ENCODE results near the gene LENG9.
A peak's percentile ranks its signal among the peaks of the same experiment; 100 is the strongest.
"Not testable (repeated sequence)": the region's sequence is repeated elsewhere in the genome, so short reads cannot be mapped to it uniquely, and the experiment has no call there.

Gene LENG9

GRCh38 chr19:54463531-54464043 is at the start of gene LENG9:
Gene LENG9 (minus strand): TSS chr19:54463778. CDS start chr19:54463526, 252 bp downstream.
- DNase-seq (ENCODE audit: low spot score) = peak; percentile 78

DNA sequence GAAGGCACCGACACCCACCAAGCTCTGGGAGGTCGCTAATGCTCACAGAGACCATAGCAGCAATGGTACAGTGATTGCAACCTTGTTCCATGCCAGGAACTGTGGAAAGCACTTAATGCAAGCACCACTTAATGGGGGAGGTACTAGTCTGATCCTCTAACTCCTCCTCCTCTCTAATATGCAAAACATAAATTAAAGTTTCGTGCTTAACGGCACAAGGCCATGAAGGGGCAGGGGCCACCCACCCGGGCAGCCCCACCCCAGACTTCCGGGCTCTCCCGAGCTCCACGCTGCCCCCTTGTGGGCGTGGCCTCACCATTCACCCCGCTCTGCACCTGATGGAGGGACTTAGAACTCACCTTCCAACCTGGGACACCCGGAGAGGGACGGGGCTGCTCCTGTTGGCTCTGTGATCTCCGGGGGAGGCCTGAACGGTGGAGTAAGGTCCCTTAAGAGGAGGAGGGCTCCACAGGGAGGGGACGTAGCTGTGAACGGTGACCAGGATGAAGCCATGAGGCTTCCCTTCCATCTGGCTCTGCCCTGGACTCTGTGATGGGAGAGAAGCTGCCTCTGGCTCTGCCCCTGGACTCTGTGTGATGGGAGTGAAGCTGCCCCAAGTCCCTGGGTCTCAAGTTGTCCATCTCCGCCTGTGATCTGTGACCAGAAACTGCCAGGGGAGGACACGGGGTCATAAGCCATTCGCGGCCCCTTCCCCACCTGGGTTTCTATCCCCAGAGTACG is 45.8 kb upstream of the LENG9 start:
- DNase-seq (ENCODE audit: low spot score) = not testable (repeated sequence)

DNA sequence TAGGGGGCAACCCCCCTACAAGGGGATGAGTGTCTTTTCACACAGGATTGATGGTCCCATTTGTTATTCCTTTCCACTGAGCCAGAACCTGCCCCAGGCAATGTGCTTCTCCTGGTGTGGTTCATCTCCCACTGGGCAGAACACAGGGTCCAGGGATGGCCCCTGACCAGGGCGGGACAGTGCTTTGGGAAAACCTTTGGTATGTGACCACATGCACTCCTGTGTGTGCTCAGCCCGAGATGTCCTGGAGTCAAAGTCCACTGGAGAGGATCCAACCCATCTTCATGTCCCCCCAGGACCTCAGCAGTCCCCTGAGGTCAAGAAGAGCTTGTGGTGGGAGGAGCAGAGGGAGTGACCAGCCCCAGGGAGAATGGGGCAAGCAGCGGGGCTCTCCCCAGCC is 44.9 kb upstream of the LENG9 start:
- not testable (repeated sequence) for DNase-seq (ENCODE audit: low spot score)

- no peak for DNase-seq (ENCODE audit: low spot score)
Observed at GRCh38 chr19:54507824-54508223, 44.2 kb upstream of the LENG9 start.

GRCh38 chr19:54507038-54507717 is 43.6 kb upstream of the LENG9 start:
- DNase-seq (ENCODE audit: low spot score) = not testable (repeated sequence)

DNA sequence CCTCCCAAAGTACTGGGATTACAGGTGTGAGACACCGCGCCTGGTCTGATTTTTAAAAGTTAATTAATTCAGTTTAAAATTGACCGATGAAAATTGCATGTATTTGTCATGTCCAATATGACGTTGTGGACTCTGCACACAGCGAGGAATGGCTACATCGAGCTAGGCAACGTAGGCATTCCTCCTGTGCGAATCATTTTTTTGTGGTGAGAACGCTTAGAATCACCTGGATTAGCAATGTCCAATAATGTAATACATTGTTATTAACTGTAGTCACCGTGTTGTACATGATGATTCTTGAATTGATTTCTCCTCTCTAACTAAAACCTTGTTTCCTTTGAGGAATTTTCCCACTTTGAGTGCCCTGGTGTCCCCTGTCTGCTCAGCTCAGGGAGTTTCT is 42.5 kb upstream of the LENG9 start:
- DNase-seq (ENCODE audit: low spot score) = no peak

- DNase-seq (ENCODE audit: low spot score) = not testable (repeated sequence)
Observed at GRCh38 chr19:54505542-54505941, 42.0 kb upstream of the LENG9 start.

GRCh38 chr19:54502518-54503048 is 39.0 kb upstream of the LENG9 start, which contains the start of gene LAIR2:
Gene LAIR2 (plus strand): TSS chr19:54502831. CDS start chr19:54502919, 88 bp downstream.
- DNase-seq (ENCODE audit: low spot score) = no peak

- DNase-seq (ENCODE audit: low spot score) = not testable (repeated sequence)
Observed at GRCh38 chr19:54498451-54498772, 34.8 kb upstream of the LENG9 start.

- not testable (repeated sequence) for DNase-seq (ENCODE audit: low spot score)
Observed at GRCh38 chr19:54497747-54498450, 34.3 kb upstream of the LENG9 start.

DNA sequence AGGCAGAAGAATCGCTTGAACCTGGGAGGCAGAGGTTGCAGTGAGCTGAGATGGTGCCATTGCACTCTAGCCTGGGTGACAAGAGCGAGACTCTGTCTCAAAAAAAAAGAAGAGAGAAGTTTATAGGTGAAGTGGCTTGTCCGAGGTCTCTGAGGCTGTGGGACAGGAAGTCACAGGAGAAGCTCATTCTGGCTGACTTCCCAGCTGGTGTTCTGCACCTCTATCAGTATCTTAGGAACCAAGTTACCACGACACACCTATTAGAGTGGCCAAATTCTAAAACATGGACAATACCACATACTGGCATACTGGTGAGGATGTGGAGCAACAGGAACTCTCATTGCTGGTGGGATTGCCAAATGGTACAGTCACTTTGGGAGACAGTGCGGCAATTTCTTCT is 31.7 kb upstream of the LENG9 start:
- not testable (repeated sequence) for DNase-seq (ENCODE audit: low spot score)

DNA sequence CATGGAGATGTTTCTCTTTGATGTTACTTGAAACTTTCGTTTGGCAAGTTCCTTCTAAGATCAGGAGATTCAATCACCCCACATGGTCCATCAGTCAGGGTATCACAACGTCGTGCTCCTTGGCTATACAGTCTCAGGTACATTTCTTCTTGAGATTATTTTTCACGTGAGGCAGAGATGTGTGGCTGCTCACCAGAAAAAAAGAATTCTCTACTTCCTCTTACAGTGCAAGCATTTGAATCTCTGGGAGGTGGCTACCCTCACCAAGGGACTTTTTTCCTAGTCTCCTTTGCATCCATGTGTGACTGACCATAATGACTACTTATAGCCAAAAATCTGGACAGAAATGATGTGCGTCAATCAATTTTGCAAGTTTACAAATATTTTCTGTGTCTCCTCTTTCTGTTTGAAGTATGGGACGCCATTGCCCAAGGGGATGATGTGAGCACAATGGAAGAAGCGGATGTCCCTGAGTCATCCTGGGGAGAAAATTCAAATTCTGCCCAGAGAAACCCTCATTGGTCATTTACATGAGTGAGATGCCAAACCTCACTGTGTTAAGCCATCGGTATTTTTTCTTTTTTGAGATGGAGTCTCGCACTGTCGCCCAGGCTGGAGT is 30.5 kb upstream of the LENG9 start:
- no peak for DNase-seq (ENCODE audit: low spot score)

DNA sequence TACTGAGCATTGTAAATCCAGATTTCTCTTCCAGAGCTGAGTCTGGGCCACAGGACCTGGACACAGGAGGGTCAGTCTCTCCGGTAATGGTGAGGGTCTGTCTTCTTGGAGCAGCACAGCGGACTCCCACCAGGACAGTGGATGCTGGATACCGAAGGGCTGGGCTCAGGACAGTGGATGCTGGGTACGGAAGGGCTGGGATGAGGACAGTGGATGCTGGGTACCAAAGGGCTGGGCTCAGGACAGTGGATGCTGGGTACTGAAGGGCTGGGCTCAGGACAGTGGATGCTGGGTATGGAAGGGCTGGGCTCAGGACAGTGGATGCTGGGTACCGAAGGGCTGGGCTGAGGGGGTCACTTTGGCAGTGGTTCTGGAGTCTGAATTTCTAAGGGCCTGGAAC is 29.5 kb upstream of the LENG9 start:
- not testable (repeated sequence) for DNase-seq (ENCODE audit: low spot score)

GRCh38 chr19:54492568-54492967 is 29.0 kb upstream of the LENG9 start:
- no peak for DNase-seq (ENCODE audit: low spot score)

GRCh38 chr19:54489766-54490165 is 26.2 kb upstream of the LENG9 start:
- no peak for DNase-seq (ENCODE audit: low spot score)

DNA sequence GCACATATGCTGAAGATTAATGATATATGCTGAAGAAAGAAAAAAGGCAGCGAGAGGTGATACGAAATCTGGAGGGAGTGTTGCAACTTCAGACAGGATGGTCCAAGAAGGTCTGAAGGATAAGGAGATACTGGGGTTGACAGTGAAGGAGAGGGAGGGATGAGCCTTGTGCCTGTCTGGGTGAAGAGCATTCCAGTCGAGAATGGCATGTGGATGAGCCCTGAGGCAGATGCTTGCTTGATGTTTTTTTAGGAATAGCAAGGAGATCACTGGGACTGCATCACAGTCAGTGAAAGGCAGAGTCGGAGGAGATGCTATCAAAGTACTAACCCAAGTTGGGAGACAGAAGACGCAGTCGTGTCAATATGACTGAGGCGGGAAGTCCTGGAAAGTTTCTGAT is 25.8 kb upstream of the LENG9 start:
- DNase-seq (ENCODE audit: low spot score) = no peak

GRCh38 chr19:54485851-54486250 is 22.3 kb upstream of the LENG9 start:
- no peak for DNase-seq (ENCODE audit: low spot score)

DNA sequence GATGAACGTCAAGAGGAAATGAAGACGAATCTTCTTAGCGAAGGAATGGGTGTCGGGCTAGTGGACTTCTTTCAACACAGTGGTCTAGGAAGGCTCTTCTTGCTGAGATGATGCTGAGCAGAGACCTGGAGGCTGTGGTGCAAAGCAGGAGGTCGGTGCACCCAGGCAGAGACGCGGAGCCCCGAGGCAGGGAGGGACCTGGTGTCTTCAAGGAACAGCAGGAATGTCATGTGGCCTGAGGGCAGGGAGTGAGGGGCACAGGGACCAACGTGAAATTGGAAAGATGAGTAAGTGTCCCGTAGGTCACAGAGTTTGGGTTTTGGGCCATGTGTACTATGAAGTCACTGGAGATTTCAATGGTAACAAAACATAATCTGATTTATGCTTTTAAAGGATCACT is 20.9 kb upstream of the LENG9 start:
- DNase-seq (ENCODE audit: low spot score) = no peak

DNA sequence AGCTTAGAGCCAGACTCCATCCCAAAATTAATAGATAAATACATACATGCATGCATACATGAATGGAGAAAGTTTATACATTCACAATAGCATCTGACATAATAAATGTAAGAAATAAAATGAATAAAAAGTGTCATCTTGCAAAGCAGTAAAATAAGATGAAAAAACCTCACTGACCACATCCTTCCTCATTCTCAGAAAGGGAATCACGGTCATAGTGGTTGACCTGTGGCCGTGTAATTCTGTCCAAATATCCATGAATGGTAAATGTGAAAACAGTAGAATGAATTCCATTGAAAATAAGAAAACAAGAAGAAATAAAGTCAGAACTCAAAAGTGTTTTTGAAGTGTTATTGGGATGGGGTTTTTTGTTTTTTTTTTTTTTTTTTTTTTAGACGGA is 19.3 kb upstream of the LENG9 start:
- DNase-seq (ENCODE audit: low spot score) = no peak

GRCh38 chr19:54481326-54481930 is 17.9 kb upstream of the LENG9 start:
- DNase-seq (ENCODE audit: low spot score) = peak; percentile 73

DNA sequence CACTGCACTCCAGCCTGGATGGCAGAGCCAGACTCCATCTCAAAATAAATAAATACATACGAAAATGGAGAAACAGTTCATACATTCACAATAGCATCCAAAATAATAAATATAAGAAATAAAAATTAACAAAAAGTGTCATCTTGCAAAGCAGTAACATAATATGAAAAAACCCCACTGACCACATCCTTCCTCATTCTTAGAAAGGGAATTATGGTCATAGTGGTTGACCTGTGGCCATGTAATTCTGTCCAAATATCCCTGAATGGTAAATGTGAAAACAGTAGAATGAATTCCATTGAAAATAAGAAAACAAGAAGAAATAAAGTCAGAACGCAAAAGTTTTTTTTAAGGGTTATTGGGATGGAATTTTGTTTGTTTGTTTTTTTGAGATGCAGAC is 16.5 kb upstream of the LENG9 start:
- no peak for DNase-seq (ENCODE audit: low spot score)
